ENCODE data around the gene PDSS2.
A peak's percentile ranks its signal among the peaks of the same experiment; 100 is the strongest.

PDSS2 gene

GRCh38 chr6:107187630-107188029, 271.7 kb downstream of the PDSS2 start:
- no peaks in the 10 kb centered on the region for H3K36me3 ChIP-seq
- H3K27ac ChIP-seq = no peak overlapping the region
- H3K9me3 ChIP-seq (ENCODE audit: severe bottlenecking) = no peaks in the 10 kb centered on the region
- TF ChIP-seq CTCF (IDR thresholded peaks at IDR 0.05; ENCODE audit: low read depth, low read length) = no peak
- DNase-seq = no peak
- H3K4me3 ChIP-seq (ENCODE audit: low read depth, low read length) = no peak overlapping the region
- H3K27me3 ChIP-seq (ENCODE audit: insufficient read depth, low read depth, severe bottlenecking) = no peaks in the 10 kb centered on the region

- no peak for TF ChIP-seq CTCF (IDR thresholded peaks at IDR 0.05; ENCODE audit: low read depth, low read length)
- no peak for DNase-seq
- no peaks in the 10 kb centered on the region for H3K27me3 ChIP-seq (ENCODE audit: insufficient read depth, low read depth, severe bottlenecking)
- H3K27ac ChIP-seq = no peak overlapping the region
- H3K36me3 ChIP-seq = no peaks in the 10 kb centered on the region
- H3K9me3 ChIP-seq (ENCODE audit: severe bottlenecking) = no peaks in the 10 kb centered on the region
- no peak overlapping the region for H3K4me3 ChIP-seq (ENCODE audit: low read depth, low read length)
Measured at GRCh38 chr6:107186047-107186446, 273.3 kb downstream of the PDSS2 start.

- H3K9me3 ChIP-seq (ENCODE audit: severe bottlenecking) = no peaks in the 10 kb centered on the region
- H3K27ac ChIP-seq = no peak overlapping the region
- no peak overlapping the region for H3K4me3 ChIP-seq (ENCODE audit: low read depth, low read length)
- H3K36me3 ChIP-seq = no peaks in the 10 kb centered on the region
- H3K27me3 ChIP-seq (ENCODE audit: insufficient read depth, low read depth, severe bottlenecking) = no peaks in the 10 kb centered on the region
- peak; percentile 49 for TF ChIP-seq CTCF (IDR thresholded peaks at IDR 0.05; ENCODE audit: low read depth, low read length)
- peak; percentile 10 for DNase-seq
Measured at GRCh38 chr6:107185391-107185970, 273.9 kb downstream of the PDSS2 start.

DNA sequence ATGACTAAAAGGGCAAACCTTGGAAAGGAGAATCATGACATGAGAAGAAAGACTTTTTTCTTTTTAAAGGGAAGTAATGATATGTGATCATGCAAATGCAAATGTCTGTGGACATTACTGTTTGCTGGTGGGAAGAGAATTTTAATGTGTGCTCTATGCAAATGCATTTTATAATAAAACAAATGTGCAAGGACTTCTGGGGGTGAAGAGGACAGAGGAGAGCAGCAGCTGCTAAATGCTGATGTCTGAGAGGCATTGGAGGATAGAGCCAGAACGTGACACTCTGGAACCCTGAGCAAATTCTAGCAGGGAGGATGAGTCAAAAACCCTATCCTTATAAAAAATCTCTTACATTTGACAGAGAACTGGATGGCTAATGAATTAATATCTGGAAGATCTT, 274.9 kb downstream of the PDSS2 start:
- TF ChIP-seq CTCF (IDR thresholded peaks at IDR 0.05; ENCODE audit: low read depth, low read length) = no peak
- DNase-seq = no peak
- H3K9me3 ChIP-seq (ENCODE audit: severe bottlenecking) = no peaks in the 10 kb centered on the region

GRCh38 chr6:107180099-107180498, 279.3 kb downstream of the PDSS2 start:
- H3K4me3 ChIP-seq (ENCODE audit: low read depth, low read length) = no peak overlapping the region
- DNase-seq = no peak
- H3K27ac ChIP-seq = no peak overlapping the region
- H3K36me3 ChIP-seq = no peaks in the 10 kb centered on the region
- no peaks in the 10 kb centered on the region for H3K27me3 ChIP-seq (ENCODE audit: insufficient read depth, low read depth, severe bottlenecking)
- no peak for TF ChIP-seq CTCF (IDR thresholded peaks at IDR 0.05; ENCODE audit: low read depth, low read length)
- H3K9me3 ChIP-seq (ENCODE audit: severe bottlenecking) = no peaks in the 10 kb centered on the region

More for the DNA sequence above, 274.9 kb downstream of the PDSS2 start:
- Histone ChIP-seq H3K27ac (no peak overlapping the region), H3K36me3 (no peaks in the 10 kb centered on the region), H3K27me3 (ENCODE audit: insufficient read depth, low read depth, severe bottlenecking) (no peaks in the 10 kb centered on the region), H3K4me3 (ENCODE audit: low read depth, low read length) (no peak overlapping the region)

GRCh38 chr6:107179004-107179403, 280.4 kb downstream of the PDSS2 start:
- peak; percentile 37 for DNase-seq
- no peak overlapping the region for H3K27ac ChIP-seq
- no peaks in the 10 kb centered on the region for H3K27me3 ChIP-seq (ENCODE audit: insufficient read depth, low read depth, severe bottlenecking)
- TF ChIP-seq CTCF (IDR thresholded peaks at IDR 0.05; ENCODE audit: low read depth, low read length) = 0 out of 2 replicates have a peak, but pooled peaks have one; percentile 32
- H3K36me3 ChIP-seq = no peaks in the 10 kb centered on the region
- H3K9me3 ChIP-seq (ENCODE audit: severe bottlenecking) = no peaks in the 10 kb centered on the region
- H3K4me3 ChIP-seq (ENCODE audit: low read depth, low read length) = no peak overlapping the region

All from WERI-Rb-1 (cell line).